ENCODE measurements around the gene HOXA10.
A peak's percentile ranks its signal among the peaks of the same experiment; 100 is the strongest.

HOXA10 gene

DNA sequence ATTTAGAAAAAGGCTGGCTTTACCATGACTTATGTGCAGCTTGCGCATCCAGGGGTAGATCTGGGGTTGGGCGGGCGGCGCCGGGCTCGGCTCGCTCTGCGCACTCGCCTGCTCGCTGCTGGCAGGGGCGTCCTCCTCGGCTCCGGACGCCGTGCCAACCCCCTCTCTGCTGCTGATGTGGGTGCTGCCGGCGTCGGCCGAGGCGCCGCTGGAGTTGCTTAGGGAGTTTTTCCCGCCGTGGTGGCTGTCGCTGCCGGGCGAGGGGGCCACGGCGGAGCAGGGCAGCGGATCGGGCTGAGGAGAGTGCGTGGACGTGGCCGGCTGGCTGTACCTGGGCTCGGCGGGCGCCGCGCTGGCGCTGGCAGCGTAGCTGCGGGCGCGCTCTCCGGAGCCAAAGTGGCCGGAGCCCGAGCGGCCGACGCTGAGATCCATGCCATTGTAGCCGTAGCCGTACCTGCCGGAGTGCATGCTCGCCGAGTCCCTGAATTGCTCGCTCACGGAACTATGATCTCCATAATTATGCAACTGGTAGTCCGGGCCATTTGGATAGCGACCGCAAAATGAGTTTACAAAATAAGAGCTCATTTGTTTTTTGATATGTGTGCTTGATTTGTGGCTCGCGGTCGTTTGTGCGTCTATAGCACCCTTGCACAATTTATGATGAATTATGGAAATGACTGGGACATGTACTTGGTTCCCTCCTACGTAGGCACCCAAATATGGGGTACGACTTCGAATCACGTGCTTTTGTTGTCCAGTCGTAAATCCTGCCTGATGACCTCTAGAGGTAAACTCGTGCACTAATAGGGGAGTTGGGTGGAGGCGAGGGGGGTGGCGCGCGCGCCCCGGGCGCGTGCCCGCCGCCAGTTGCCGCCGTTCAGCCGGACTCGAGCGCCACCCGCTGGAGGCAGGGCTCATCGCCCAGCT, 30.8 kb downstream of the HOXA10 start, which contains the start of gene HOXA5:
Gene HOXA5 (minus strand): TSS at position 659 of the 927 bp plus-strand sequence. CDS start 74 bp downstream, at position 585.
- peak; percentile 83 for DNase-seq

DNA sequence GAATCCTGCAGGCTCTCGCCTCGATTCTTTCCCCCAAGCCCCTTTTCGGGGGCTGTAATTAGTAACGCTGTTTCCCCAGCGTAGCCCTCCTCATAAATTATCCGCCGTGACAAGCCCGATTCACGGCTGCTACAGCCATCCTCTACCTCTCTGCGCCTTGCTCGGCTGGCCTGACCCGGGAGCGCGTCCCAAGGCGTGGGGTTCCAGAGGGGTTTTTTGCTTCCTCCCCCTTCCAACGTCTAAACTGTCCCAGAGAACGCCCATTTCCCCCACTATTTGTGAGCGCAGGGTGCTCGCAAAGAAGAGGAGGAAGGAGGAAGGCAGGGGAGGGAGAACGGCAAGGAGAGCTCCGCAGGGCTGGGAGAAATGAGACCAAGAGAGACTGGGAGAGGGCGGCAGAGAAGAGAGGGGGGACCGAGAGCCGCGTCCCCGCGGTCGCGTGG, 31.5 kb downstream of the HOXA10 start:
- no peak for DNase-seq

DNA sequence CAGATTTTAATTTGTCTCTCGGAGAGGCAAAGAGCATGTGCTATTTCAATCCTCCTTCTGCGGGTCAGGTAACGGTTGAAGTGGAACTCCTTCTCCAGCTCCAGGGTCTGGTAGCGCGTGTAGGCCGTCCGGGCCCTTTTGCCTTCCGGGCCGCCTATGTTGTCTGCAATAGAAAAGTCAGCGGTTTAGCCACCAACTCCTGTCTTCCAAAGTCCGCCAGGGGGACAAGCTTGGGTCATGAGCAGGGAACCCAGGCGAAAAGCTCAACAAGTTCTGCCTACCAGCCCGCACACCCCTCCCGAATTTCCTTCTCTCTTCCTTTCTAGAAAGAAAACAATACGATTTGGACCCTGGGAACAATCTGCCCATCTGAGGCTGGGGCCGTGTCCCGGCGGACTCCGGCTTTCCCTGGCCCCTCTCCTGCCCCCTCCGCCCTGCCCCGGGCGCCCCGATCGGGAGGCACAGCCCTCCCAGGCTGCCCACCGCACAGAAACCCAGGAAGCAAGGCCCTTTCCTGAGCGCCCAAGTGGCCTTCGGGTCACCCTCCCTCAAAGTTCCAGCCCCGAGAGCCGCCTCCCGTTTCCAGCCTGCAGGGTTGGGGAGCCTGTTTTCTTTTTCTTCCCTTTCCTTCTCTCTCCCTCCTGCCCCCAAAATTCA, 32.1 kb downstream of the HOXA10 start:
- peak; percentile 43 for DNase-seq

GRCh38 chr7:27141137-27141922, 32.8 kb downstream of the HOXA10 start:
- DNase-seq: no peak

- DNase-seq: peak; percentile 27
Observed at GRCh38 chr7:27140126-27140857, 33.8 kb downstream of the HOXA10 start.

- DNase-seq: peak; percentile 43
Observed at GRCh38 chr7:27139334-27140125, 34.6 kb downstream of the HOXA10 start.

GRCh38 chr7:27138985-27139333, 35.2 kb downstream of the HOXA10 start:
- DNase-seq: no peak

- DNase-seq: no peak
Observed at GRCh38 chr7:27138472-27138871, 35.6 kb downstream of the HOXA10 start.

- no peak for DNase-seq
Observed at GRCh38 chr7:27137640-27138315, 36.3 kb downstream of the HOXA10 start.

- DNase-seq: peak; percentile 37
Observed at GRCh38 chr7:27134392-27134791, 39.7 kb downstream of the HOXA10 start.

GRCh38 chr7:27133409-27134231, 40.5 kb downstream of the HOXA10 start:
- DNase-seq: no peak

GRCh38 chr7:27132978-27133377, 41.1 kb downstream of the HOXA10 start:
- no peak for DNase-seq

DNA sequence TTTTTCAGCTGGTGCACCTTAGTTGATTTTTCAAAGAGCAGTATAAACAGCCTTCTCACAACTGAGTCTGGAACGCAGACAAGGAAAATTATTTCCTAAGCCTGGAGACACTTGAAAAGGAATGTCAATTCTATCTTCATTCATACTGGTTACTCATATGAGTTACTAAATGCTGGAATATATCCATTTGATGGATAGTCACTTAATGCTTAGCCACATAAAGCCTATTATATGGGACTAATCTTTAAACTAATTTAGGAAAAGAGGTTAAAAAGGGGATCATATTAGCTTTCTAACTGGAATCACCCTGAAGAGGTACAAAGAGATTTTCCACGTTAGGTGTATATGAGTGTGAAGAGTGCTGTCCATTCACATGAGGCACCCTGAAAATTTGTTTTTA, 41.9 kb downstream of the HOXA10 start:
- DNase-seq: no peak

GRCh38 chr7:27131390-27131819, 42.7 kb downstream of the HOXA10 start:
- no peak for DNase-seq

DNA sequence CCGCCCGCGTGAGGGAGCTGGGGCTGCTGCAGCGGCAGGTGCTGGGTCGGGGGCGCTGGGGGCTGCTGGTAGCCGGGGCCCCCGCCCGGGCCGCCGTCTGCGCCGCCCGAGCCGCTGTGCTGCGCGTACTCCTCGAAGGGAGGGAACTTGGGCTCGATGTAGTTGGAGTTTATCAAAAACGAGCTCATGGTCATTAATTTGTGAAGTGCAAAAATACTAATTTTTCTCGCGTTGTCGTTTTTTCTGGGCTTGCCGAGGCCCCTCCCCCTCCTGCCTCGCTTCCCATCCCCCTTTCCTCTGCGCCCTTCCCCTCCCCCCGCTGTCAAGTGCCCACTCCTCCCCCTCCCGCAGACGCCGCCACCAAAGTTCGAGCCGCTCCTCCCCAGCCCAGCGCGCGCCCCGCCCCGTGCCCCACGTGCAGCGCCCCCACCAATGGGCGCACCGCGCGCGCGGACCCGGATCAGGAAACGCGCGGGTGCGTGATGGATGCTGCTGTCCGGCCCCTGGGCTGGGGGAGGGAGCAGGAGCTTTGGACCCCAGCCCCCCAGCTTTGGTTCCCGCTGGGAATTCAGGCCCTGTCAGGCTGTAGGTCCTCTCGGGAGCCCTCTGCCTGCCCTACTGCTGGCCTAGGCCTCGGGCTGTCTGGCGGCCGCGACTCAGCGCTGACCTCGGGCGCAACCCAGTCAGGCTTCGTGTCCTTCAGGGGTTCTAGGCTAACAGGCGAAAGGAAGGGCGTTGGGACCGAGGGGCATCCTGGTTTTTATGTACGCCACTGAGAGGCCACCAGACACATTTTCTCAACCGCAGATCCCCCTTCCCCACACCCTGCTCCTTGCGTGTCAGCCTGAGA, 43.4 kb downstream of the HOXA10 start, which contains the start of gene HOXA4:
Gene HOXA4 (minus strand): TSS at position 218 of the 850 bp plus-strand sequence. CDS start 24 bp downstream, at position 194.
- peak; percentile 95 for DNase-seq

DNA sequence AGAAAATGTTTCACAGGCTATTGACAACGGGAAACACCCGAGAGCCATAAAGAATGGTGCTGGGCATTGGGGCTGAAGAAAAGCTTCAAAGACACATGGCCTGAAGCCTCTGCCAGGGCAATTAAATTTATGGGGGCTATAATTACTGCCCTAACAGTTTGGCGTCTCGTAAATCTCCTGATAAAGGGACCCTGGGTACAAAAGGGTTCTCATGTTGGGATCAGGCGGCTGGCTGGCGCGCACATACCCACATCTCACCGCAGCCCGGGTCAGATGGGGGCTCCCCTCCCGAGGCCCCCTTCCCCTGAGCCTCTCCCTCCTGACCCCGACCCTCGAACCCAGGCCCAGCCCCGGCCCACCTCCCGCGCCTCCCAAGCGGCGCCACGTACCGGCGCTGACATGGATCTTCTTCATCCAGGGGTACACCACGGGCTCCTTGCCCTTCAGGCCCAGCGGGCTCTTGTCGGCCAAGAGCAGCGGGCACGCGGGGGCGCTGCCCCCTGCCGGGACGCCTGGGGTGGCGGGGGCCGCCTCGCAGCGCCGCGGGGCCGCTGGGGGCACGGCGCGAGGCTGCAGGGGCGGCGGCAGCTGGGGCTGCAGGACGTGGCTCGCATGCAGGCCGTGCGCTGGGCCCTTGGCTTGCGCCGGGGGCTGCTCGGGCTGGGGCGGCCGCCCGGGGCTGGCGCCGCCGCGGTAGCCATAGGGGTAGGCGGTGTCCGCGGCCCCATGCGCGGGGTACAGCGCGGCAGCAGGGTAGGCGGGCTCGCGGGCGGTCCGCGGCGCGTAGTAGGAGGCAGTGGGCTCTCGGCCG, 44.2 kb downstream of the HOXA10 start:
- DNase-seq: peak; percentile 59

- no peak for DNase-seq
Observed at GRCh38 chr7:27128776-27129728, 45.1 kb downstream of the HOXA10 start.
